ENCODE data around the gene MRPS18B.
A peak's percentile ranks its signal among the peaks of the same experiment; 100 is the strongest.
"Not testable (repeated sequence)": the region's sequence is repeated elsewhere in the genome, so short reads cannot be mapped to it uniquely, and the experiment has no call there.

MRPS18B gene

GRCh38 chr6:30597315-30598144 is 20.1 kb upstream of the MRPS18B start:
- not testable (repeated sequence) for H3K4me3 Mint-ChIP-seq, H3K27me3 Mint-ChIP-seq, H3K9me3 Mint-ChIP-seq
- Mint-ChIP-seq H3K36me3 (ENCODE audit: low read depth) (peaks cover 54% of the 10 kb centered on the region), H3K4me1 (ENCODE audit: low read depth) (peaks cover 14% of the 10 kb centered on the region), H3K27ac (peak overlapping the region; percentile 1)

DNA sequence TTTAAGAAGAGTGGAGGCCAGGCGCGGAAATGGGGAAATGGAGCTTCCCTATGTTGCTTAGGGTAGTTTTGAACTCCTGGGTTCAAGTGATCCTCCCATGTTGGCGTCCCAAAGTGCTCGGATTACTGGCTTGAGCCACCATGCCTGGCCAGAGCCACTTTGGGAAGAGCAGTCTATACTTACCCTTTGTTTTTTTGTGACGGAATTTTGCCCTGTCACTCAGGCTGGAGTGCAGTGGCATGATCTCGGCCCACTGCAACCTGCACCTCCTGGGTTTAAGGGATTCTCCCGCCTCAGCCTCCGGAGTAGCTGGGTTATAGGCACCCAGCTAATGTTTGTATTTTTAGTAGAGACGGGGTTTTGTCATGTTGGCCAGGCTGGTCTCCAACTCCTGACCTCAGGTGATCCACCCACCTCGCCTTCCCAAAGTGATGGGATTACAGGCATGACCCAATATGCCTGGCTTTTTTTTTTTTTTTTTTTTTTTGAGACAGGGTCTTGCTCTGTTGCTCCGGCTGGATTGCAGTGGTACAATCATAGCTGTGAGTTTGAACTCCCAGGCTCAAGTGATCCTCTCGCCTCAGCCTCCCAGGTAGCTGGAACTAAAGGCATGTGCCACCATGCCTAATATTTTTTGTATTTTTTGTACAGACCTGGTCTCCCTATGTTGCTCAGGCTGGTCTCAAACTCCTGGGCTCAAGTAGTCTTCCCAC is 18.6 kb upstream of the MRPS18B start:
- Mint-ChIP-seq H3K4me3 (no peak overlapping the region), H3K27ac (peak overlapping the region; percentile 36), H3K27me3 (no peaks in the 10 kb centered on the region), H3K4me1 (ENCODE audit: low read depth) (peaks cover 26% of the 10 kb centered on the region), H3K36me3 (ENCODE audit: low read depth) (peaks cover 64% of the 10 kb centered on the region), H3K9me3 (no peaks in the 10 kb centered on the region)

DNA sequence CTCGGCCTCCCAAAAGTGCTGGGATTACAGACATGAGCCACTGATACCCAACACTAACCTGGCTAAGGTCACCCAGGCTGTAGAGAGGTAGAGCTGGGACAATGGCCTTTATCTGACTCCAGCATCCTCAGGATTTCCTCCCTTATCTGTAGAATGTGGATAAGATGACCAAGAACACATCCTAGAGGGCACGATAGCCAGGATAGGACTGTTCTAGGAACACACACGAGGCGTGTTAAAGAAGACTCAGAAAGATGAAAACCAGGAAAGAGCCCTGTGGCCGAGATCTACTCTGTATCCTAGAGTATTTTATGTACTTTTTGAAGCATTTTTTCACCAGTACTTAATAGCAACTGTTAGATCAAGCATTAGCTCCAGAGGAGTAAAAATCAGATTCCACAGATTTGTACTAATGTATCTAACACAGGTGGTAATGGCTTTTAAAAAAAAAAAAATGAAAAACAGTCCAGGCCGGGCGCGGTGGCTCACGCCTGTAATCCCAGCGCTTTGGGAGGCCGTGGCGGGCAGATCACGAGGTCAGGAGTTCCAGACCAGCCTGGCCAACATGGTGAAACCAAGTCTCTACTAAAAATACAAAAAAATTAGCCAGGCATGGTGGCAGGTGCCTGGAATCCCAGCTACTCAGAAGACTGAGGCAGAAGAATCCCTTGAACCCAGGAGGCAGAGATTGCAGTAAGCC is 17.9 kb upstream of the MRPS18B start:
- Mint-ChIP-seq H3K27me3 (no peaks in the 10 kb centered on the region), H3K36me3 (ENCODE audit: low read depth) (peaks cover 64% of the 10 kb centered on the region), H3K27ac (peak overlapping the region; percentile 2), H3K4me3 (no peak overlapping the region), H3K9me3 (no peaks in the 10 kb centered on the region), H3K4me1 (ENCODE audit: low read depth) (peaks cover 26% of the 10 kb centered on the region)

DNA sequence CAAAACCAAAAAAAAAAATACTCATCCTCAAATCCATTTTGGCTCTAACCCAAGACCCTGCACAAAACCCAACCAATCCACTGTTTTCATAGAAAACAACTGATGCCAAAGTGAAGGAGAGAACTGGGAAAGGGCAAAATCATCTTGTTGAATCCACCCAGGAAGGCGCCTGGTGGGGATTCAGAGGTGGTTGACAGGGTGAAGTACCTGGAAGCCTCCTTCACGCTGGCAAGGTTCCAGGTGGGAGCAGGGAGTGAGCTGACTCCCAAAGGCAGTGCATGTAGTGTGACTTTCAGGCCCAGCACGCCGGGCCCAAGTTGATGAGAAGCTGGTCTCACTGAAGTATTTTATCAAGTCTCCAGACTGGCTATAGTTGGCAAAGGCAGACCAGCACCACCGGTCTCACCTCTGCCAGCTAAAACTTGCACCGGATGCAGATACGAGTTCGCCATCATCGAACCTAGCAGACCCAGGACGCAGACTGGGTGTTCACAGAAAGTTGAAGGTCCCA is 17.1 kb upstream of the MRPS18B start:
- H3K36me3 Mint-ChIP-seq (ENCODE audit: low read depth), result peaks cover 66% of the 10 kb centered on the region
- no peaks in the 10 kb centered on the region for H3K9me3 Mint-ChIP-seq
- H3K4me3 Mint-ChIP-seq, result no peak overlapping the region
- no peaks in the 10 kb centered on the region for H3K27me3 Mint-ChIP-seq
- peak overlapping the region; percentile 1 for H3K27ac Mint-ChIP-seq
- H3K4me1 Mint-ChIP-seq (ENCODE audit: low read depth), result peaks cover 26% of the 10 kb centered on the region

GRCh38 chr6:30601436-30601814 is 16.2 kb upstream of the MRPS18B start:
- H3K27ac Mint-ChIP-seq, result peak overlapping the region; percentile 26
- H3K27me3 Mint-ChIP-seq, result no peaks in the 10 kb centered on the region

DNA sequence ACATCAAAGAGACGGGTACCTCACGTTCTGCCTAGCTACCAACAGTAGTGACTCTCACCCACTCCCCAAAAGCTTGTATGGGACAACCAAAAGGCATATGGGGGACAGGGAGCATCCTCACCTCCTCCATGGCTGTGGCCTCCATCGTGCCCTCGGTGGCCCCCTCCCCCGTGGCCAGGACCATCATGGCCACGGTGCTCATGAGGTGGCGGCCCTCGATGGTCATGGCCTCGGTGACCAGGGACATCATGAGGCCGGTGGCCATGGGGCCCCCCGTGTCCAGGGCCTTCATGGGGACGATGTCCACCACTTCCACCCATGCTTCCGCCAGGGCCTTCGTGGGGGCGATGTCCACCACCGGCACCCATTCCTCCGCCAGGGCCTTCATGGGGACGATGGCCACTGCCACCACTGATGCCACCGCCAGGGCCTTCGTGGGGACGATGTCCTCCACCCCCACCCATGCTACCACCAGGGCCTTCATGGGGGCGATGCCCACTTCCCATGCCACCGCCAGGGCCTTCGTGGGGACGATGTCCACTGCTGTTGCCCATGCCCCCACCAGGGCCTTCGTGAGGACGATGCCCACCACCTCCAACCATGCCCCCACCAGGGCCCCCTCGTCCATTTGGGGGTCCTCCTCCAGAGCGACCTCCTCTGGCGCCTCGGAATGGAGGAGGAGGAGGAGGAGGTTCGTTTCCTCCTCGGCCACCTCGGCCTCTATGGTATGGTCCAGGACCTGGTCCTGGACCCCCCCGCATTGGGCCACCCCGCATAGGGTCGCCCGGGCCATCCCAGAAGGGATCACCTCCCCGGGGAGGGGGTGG is 15.6 kb upstream of the MRPS18B start:
- Mint-ChIP-seq H3K4me1 (ENCODE audit: low read depth) (peaks cover 31% of the 10 kb centered on the region), H3K4me3 (no peak overlapping the region), H3K27me3 (no peaks in the 10 kb centered on the region), H3K9me3 (no peaks in the 10 kb centered on the region), H3K36me3 (ENCODE audit: low read depth) (peaks cover 76% of the 10 kb centered on the region), H3K27ac (peak overlapping the region; percentile 26)

More at GRCh38 chr6:30601436-30601814, 16.2 kb upstream of the MRPS18B start:
- Mint-ChIP-seq H3K4me3 (no peak overlapping the region), H3K36me3 (ENCODE audit: low read depth) (peaks cover 74% of the 10 kb centered on the region), H3K4me1 (ENCODE audit: low read depth) (peaks cover 33% of the 10 kb centered on the region), H3K9me3 (no peaks in the 10 kb centered on the region)

- Mint-ChIP-seq H3K36me3 (ENCODE audit: low read depth) (peaks cover 83% of the 10 kb centered on the region), H3K9me3 (no peaks in the 10 kb centered on the region), H3K27ac (peak overlapping the region; percentile 23), H3K4me3 (no peak overlapping the region), H3K27me3 (no peaks in the 10 kb centered on the region), H3K4me1 (ENCODE audit: low read depth) (peaks cover 40% of the 10 kb centered on the region)
These were observed 13.7 kb upstream of the MRPS18B start for GRCh38 chr6:30603961-30604360.

DNA sequence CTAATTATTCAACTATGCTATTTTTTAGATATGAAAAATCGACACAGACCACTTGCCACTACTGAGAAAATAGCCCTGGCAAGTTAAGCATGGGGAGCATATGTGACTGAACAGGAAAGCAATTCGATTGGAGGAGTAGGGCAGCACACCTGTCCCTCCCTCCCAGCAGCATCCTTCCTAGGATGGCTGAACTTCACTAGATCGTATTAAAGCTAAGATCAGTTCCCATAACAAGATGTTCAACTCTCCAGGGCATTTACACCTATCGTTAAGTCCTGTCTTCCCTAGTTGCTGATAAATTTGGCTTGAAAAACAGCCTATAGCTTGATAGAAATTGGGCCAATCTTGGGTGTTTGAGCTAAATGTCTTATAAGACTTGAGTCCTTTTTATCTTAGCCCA is 7.6 kb upstream of the MRPS18B start:
- H3K4me1 Mint-ChIP-seq (ENCODE audit: low read depth), result peaks cover 81% of the 10 kb centered on the region
- peaks cover 95% of the 10 kb centered on the region for H3K36me3 Mint-ChIP-seq (ENCODE audit: low read depth)

GRCh38 chr6:30611150-30611855 is 6.3 kb upstream of the MRPS18B start:
- H3K4me3 Mint-ChIP-seq, result no peak overlapping the region
- H3K4me1 Mint-ChIP-seq (ENCODE audit: low read depth), result peaks cover 77% of the 10 kb centered on the region
- H3K27me3 Mint-ChIP-seq, result no peaks in the 10 kb centered on the region
- peaks cover 95% of the 10 kb centered on the region for H3K36me3 Mint-ChIP-seq (ENCODE audit: low read depth)
- H3K9me3 Mint-ChIP-seq, result no peaks in the 10 kb centered on the region
- H3K27ac Mint-ChIP-seq, result peak overlapping the region; percentile 65

More for the DNA sequence above, 7.6 kb upstream of the MRPS18B start:
- H3K9me3 Mint-ChIP-seq, result no peaks in the 10 kb centered on the region
- peak overlapping the region; percentile 22 for H3K27ac Mint-ChIP-seq
- no peak overlapping the region for H3K4me3 Mint-ChIP-seq
- H3K27me3 Mint-ChIP-seq, result no peaks in the 10 kb centered on the region

DNA sequence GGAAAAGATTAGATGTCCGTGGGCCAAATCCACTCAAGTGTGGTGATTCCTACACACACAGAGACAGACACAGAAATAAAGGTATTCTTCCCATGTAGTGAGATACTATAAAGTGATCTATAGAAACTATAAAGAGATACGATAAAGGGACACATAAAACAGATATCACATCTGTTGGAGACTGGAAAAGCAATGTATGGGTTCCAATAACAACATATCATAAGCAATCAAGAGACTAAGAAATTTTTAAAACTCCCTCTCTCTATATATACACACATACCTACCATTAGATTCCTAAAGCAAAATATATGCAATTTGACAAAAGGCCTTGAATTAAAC is 5.8 kb upstream of the MRPS18B start:
- Mint-ChIP-seq H3K27ac (peak overlapping the region; percentile 67), H3K4me1 (ENCODE audit: low read depth) (peaks cover 78% of the 10 kb centered on the region), H3K4me3 (no peak overlapping the region), H3K27me3 (no peaks in the 10 kb centered on the region), H3K36me3 (ENCODE audit: low read depth) (peaks cover 95% of the 10 kb centered on the region), H3K9me3 (no peaks in the 10 kb centered on the region)

GRCh38 chr6:30612213-30612612 is 5.4 kb upstream of the MRPS18B start:
- H3K27me3 Mint-ChIP-seq, result peaks cover 3% of the 10 kb centered on the region
- peaks cover 82% of the 10 kb centered on the region for H3K4me1 Mint-ChIP-seq (ENCODE audit: low read depth)
- no peaks in the 10 kb centered on the region for H3K9me3 Mint-ChIP-seq
- H3K27ac Mint-ChIP-seq, result peak overlapping the region; percentile 67
- peaks cover 97% of the 10 kb centered on the region for H3K36me3 Mint-ChIP-seq (ENCODE audit: low read depth)
- H3K4me3 Mint-ChIP-seq, result no peak overlapping the region

DNA sequence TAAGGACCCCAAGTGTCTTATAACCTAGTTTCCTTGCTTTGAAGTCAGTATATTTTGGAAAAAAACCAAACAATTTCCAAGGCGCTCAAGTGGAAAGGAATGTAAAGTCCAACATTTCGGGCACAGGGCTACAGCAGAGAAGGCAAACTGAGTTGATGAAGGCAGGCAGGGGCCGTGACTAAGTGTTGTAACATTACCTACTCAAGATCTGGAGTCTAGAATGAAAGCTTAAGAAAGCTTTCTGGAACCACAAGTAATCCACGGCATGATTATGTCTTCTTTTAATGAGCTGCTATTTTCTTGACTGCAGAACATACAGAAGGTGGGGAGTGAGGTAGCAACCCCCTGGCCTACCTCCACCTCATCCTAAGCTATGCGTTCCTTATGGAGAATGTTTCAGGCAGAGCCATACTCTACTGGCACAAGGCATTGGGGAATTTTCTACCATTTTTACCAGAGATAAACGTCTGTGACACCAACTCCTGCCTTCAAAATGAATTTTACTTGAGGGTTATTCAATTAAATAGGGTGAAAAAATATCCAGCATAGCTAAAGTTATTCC is 4.9 kb upstream of the MRPS18B start:
- peaks cover 97% of the 10 kb centered on the region for H3K36me3 Mint-ChIP-seq (ENCODE audit: low read depth)

DNA sequence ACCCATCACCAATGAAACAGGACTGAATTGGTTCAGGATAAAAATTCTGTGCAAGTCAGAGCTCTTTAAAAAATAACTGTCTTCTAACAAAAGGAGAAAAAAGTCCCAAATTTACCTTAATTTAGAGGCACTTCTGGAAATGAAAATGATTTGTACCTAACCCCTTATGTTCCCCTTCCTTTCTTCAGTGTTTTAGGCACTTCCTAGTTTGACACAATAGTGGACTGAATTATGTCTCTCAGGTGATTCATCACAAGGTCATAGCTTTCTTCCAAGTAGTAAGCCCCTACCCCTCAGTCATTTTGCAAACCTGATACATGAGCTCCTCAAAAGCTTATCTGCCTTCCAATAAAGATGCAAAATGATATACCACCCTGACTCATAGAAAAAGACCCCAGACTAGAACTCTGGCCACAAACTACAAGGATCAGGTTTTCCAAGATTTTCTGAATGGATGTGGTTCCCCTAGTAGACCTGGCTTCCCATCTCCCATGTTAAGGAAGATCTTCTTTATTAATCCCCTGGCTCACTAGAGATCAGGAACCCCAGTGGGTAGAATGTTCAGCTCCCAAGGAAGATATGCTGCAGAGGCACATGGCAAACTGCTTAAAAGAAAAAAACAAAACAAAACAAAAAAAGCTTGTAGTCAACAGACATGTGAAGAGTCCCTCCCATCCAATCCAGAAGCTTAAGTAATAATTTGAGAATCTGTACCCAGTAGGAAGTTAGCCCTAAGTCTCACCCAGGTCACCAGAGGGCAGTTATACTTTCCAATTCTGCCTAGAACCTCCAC is 4.2 kb upstream of the MRPS18B start:
- peaks cover 3% of the 10 kb centered on the region for H3K27me3 Mint-ChIP-seq

More for the DNA sequence above, 4.9 kb upstream of the MRPS18B start:
- Mint-ChIP-seq H3K4me1 (ENCODE audit: low read depth) (peaks cover 82% of the 10 kb centered on the region), H3K4me3 (peak overlapping the region; percentile 21), H3K27ac (peak overlapping the region; percentile 95), H3K27me3 (peaks cover 3% of the 10 kb centered on the region), H3K9me3 (no peaks in the 10 kb centered on the region)

More for the DNA sequence above, 4.2 kb upstream of the MRPS18B start:
- H3K4me1 Mint-ChIP-seq (ENCODE audit: low read depth), result peaks cover 79% of the 10 kb centered on the region
- peak overlapping the region; percentile 96 for H3K4me3 Mint-ChIP-seq
- no peaks in the 10 kb centered on the region for H3K9me3 Mint-ChIP-seq
- peak overlapping the region; percentile 95 for H3K27ac Mint-ChIP-seq
- peaks cover 91% of the 10 kb centered on the region for H3K36me3 Mint-ChIP-seq (ENCODE audit: low read depth)
